Natural killer cell treated with Interleukin-12 subunit alpha and Interleukin-12 subunit beta and Interleukin-15 and Interleukin-18, amount 100 ng/mL, for 72 hours (primary cell): ENCODE results near the gene HOXB4. TPM values are rescaled to one million over a fixed set of nuclear protein-coding genes. Genes with fewer than 3 reads are reported as not detected.

ENCODE experiments used
- ATAC-seq, 2 donors: fragments of 150-1000 bp; cut with Tn5 transposase in 1 of 2; sonication (Bioruptor Pico), chemical (Tn5 transposase) in 1 of 2; 2 replicates each; pipeline ENCODE4 v1.10.0; 2021
- DNase-seq: peaks from one replicate; pipeline ENCODE4 v3.0.0; 2022; ENCODE audit warnings: low spot score
- H3K27ac Mint-ChIP-seq, 2 donors: 1 replicate in 1 of 2; 2 replicates in 1 of 2; pipeline ENCODE4 v1.8.0; 2022; ENCODE audit warnings: mixed read lengths in 2 of 2, mild to moderate bottlenecking in 1 of 2, moderate library complexity in 1 of 2
- H3K27me3 Mint-ChIP-seq, 2 donors: 1 replicate in 1 of 2; 2 replicates in 1 of 2; pipeline ENCODE4 v1.8.0; 2022; ENCODE audit warnings: mixed read lengths in 2 of 2
- H3K36me3 Mint-ChIP-seq: one replicate; pipeline ENCODE4 v1.8.0; 2022; ENCODE audit warnings: mixed read lengths
- H3K4me1 Mint-ChIP-seq, 2 donors: 1 replicate in 1 of 2; 2 replicates in 1 of 2; pipeline ENCODE4 v1.8.0; 2022; ENCODE audit warnings: low read depth in 2 of 2, mixed read lengths in 2 of 2, mild to moderate bottlenecking in 1 of 2
- H3K4me3 Mint-ChIP-seq: one replicate; pipeline ENCODE4 v1.8.0; 2022; ENCODE audit warnings: mixed read lengths
- H3K9me3 Mint-ChIP-seq: 2 replicates; pipeline ENCODE4 v1.8.0; 2022; ENCODE audit warnings: mixed read lengths
- total RNA-seq, 2 donors: library from RNA; stranded (reverse); gene quantifications; one replicate each; pipeline ENCODE4 v1.2.3, GENCODE V29; 2022

The HOXB4 gene
- total RNA-seq, 2 donors from 2014 or later: 6.9 to 8.2 TPM

- ATAC-seq (no peak), DNase-seq (no peak)
- peaks cover 0 to 4% of the 10 kb centered on the region in 2 donors for H3K27me3 Mint-ChIP-seq
- H3K36me3 Mint-ChIP-seq: no peaks in the 10 kb centered on the region
- peak overlapping the region; percentile 90 for H3K4me3 Mint-ChIP-seq
- H3K27ac Mint-ChIP-seq: peak overlapping the region; percentile 61 to 93
- peaks cover 8 to 18% of the 10 kb centered on the region in 2 donors for H3K4me1 Mint-ChIP-seq
- no peaks in the 10 kb centered on the region for H3K9me3 Mint-ChIP-seq
Measured at GRCh38 chr17:48554412-48555257, 23.5 kb downstream of the HOXB4 start.

GRCh38 chr17:48553826-48554225 lies 24.3 kb downstream of the HOXB4 start:
- Mint-ChIP-seq H3K9me3 (no peaks in the 10 kb centered on the region), H3K36me3 (no peaks in the 10 kb centered on the region), H3K4me1 (peaks cover 8 to 18% of the 10 kb centered on the region in 2 donors), H3K27me3 (peaks cover 0 to 4% of the 10 kb centered on the region in 2 donors), H3K4me3 (no peak overlapping the region), H3K27ac (peak overlapping the region in 1 of 2 donors; percentile 93)
- no peak for ATAC-seq
- no peak for DNase-seq

GRCh38 chr17:48553190-48553547 lies 25.0 kb downstream of the HOXB4 start:
- Mint-ChIP-seq H3K36me3 (no peaks in the 10 kb centered on the region), H3K4me1 (peaks cover 11 to 23% of the 10 kb centered on the region in 2 donors), H3K27ac (no peak overlapping the region), H3K9me3 (no peaks in the 10 kb centered on the region), H3K27me3 (peaks cover 0 to 4% of the 10 kb centered on the region in 2 donors), H3K4me3 (no peak overlapping the region)
- DNase-seq (no peak), ATAC-seq (no peak)

GRCh38 chr17:48552466-48553189 lies 25.5 kb downstream of the HOXB4 start:
- ATAC-seq: no peak
- Mint-ChIP-seq H3K4me1 (peaks cover 16 to 29% of the 10 kb centered on the region in 2 donors), H3K27me3 (peaks cover 0 to 4% of the 10 kb centered on the region in 2 donors), H3K36me3 (no peaks in the 10 kb centered on the region), H3K4me3 (no peak overlapping the region), H3K9me3 (no peaks in the 10 kb centered on the region), H3K27ac (no peak overlapping the region)
- no peak for DNase-seq

- H3K4me1 Mint-ChIP-seq: peaks cover 24 to 33% of the 10 kb centered on the region in 2 donors
- DNase-seq (no peak), ATAC-seq (no peak)
- H3K4me3 Mint-ChIP-seq: no peak overlapping the region
- no peaks in the 10 kb centered on the region for H3K36me3 Mint-ChIP-seq
- peaks cover 0 to 4% of the 10 kb centered on the region in 2 donors for H3K27me3 Mint-ChIP-seq
- H3K9me3 Mint-ChIP-seq: no peaks in the 10 kb centered on the region
- no peak overlapping the region for H3K27ac Mint-ChIP-seq
Measured at GRCh38 chr17:48551596-48552465, 26.3 kb downstream of the HOXB4 start.

GRCh38 chr17:48551214-48551555 lies 27.0 kb downstream of the HOXB4 start:
- no peaks in the 10 kb centered on the region for H3K36me3 Mint-ChIP-seq
- no peaks in the 10 kb centered on the region for H3K9me3 Mint-ChIP-seq
- H3K4me3 Mint-ChIP-seq: no peak overlapping the region
- no peak for DNase-seq
- ATAC-seq: no peak
- peaks cover 0 to 4% of the 10 kb centered on the region in 2 donors for H3K27me3 Mint-ChIP-seq
- peaks cover 31 to 32% of the 10 kb centered on the region in 2 donors for H3K4me1 Mint-ChIP-seq
- H3K27ac Mint-ChIP-seq: no peak overlapping the region

- no peaks in the 10 kb centered on the region for H3K9me3 Mint-ChIP-seq
- H3K4me1 Mint-ChIP-seq: peaks cover 32 to 36% of the 10 kb centered on the region in 2 donors
- no peak overlapping the region for H3K4me3 Mint-ChIP-seq
- H3K27me3 Mint-ChIP-seq: peaks cover 0 to 4% of the 10 kb centered on the region in 2 donors
- DNase-seq (no peak), ATAC-seq (no peak)
- H3K27ac Mint-ChIP-seq: no peak overlapping the region
- H3K36me3 Mint-ChIP-seq: no peaks in the 10 kb centered on the region
Measured at GRCh38 chr17:48550502-48551213, 27.5 kb downstream of the HOXB4 start.

- Mint-ChIP-seq H3K27me3 (peaks cover 0 to under 1% of the 10 kb centered on the region in 2 donors), H3K9me3 (no peaks in the 10 kb centered on the region), H3K27ac (no peak overlapping the region), H3K4me1 (peaks cover 32 to 36% of the 10 kb centered on the region in 2 donors), H3K4me3 (no peak overlapping the region), H3K36me3 (no peaks in the 10 kb centered on the region)
- ATAC-seq: no peak
- DNase-seq: no peak
Measured at GRCh38 chr17:48549914-48550501, 28.1 kb downstream of the HOXB4 start.

- no peak for DNase-seq
- no peak overlapping the region for H3K27ac Mint-ChIP-seq
- no peaks in the 10 kb centered on the region for H3K27me3 Mint-ChIP-seq
- H3K9me3 Mint-ChIP-seq: no peaks in the 10 kb centered on the region
- no peak for ATAC-seq
- peaks cover 31 to 34% of the 10 kb centered on the region in 2 donors for H3K4me1 Mint-ChIP-seq
- no peaks in the 10 kb centered on the region for H3K36me3 Mint-ChIP-seq
- H3K4me3 Mint-ChIP-seq: no peak overlapping the region
Measured at GRCh38 chr17:48549281-48549630, 28.9 kb downstream of the HOXB4 start.

- DNase-seq (no peak), ATAC-seq (no peak)
- no peaks in the 10 kb centered on the region for H3K27me3 Mint-ChIP-seq
- peak overlapping the region; percentile 62 to 100 for H3K27ac Mint-ChIP-seq
- peaks cover 35 to 40% of the 10 kb centered on the region in 2 donors for H3K4me1 Mint-ChIP-seq
- no peaks in the 10 kb centered on the region for H3K36me3 Mint-ChIP-seq
- no peaks in the 10 kb centered on the region for H3K9me3 Mint-ChIP-seq
- H3K4me3 Mint-ChIP-seq: peak overlapping the region; percentile 94
Measured at GRCh38 chr17:48548523-48549280, 29.4 kb downstream of the HOXB4 start.

- DNase-seq: no peak
- Mint-ChIP-seq H3K4me3 (peak overlapping the region; percentile 94), H3K27ac (peak overlapping the region; percentile 62 to 100), H3K4me1 (peaks cover 35 to 40% of the 10 kb centered on the region in 2 donors), H3K36me3 (peaks cover under 1% of the 10 kb centered on the region), H3K27me3 (no peaks in the 10 kb centered on the region), H3K9me3 (no peaks in the 10 kb centered on the region)
- no peak for ATAC-seq
Measured at GRCh38 chr17:48547808-48548522, 30.2 kb downstream of the HOXB4 start.
